Measurements from ENCODE around the gene LHFPL3. TPM values are rescaled to one million over a fixed set of nuclear protein-coding genes. Genes with fewer than 3 reads are reported as not detected.
"Not testable (repeated sequence)": the region's sequence is repeated elsewhere in the genome, so short reads cannot be mapped to it uniquely, and the experiment has no call there.

Gene LHFPL3
- total and polyA plus RNA-seq, 2 donors (not counting 1 experiment from before 2014, with no cell fraction given): not detected

- no peak overlapping the region for H3K27ac ChIP-seq (ENCODE audit: insufficient read depth, low read length)
- peak; percentile 6 to 12 for DNase-seq (ENCODE audit: low read depth in 2 of 2)
- H3K36me3 ChIP-seq (ENCODE audit: control insufficient read depth, insufficient read depth, low read length): no peaks in the 10 kb centered on the region
- H3K4me2 ChIP-seq (ENCODE audit: extremely low read depth, insufficient read depth, low read length): no peak overlapping the region
- no peak overlapping the region for H3K9ac ChIP-seq (ENCODE audit: insufficient read depth, low read length)
- no peaks in the 10 kb centered on the region for H3K79me2 ChIP-seq (ENCODE audit: control insufficient read depth, insufficient read depth, low read length)
- TF ChIP-seq, protein P1, sequence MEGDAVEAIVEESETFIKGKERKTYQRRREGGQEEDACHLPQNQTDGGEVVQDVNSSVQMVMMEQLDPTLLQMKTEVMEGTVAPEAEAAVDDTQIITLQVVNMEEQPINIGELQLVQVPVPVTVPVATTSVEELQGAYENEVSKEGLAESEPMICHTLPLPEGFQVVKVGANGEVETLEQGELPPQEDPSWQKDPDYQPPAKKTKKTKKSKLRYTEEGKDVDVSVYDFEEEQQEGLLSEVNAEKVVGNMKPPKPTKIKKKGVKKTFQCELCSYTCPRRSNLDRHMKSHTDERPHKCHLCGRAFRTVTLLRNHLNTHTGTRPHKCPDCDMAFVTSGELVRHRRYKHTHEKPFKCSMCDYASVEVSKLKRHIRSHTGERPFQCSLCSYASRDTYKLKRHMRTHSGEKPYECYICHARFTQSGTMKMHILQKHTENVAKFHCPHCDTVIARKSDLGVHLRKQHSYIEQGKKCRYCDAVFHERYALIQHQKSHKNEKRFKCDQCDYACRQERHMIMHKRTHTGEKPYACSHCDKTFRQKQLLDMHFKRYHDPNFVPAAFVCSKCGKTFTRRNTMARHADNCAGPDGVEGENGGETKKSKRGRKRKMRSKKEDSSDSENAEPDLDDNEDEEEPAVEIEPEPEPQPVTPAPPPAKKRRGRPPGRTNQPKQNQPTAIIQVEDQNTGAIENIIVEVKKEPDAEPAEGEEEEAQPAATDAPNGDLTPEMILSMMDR (conservative IDR thresholded peaks at IDR 0.05 in 1 of 2, IDR thresholded peaks at IDR 0.05 in 1 of 2; ENCODE audit: low read depth in 1 of 2, low read length in 2 of 2): no peak
- no peak for TF ChIP-seq EZH2 (IDR thresholded peaks at IDR 0.05; ENCODE audit: low read length, missing control alignments)
- H3K27me3 ChIP-seq (ENCODE audit: control insufficient read depth, insufficient read depth, low read length): no peaks in the 10 kb centered on the region
- H3K4me3 ChIP-seq (replicated peaks in 1 of 4; ENCODE audit: control extremely low read depth in 1 of 4, insufficient read depth in 1 of 4, low read depth in 3 of 4, low read length in 4 of 4): no peak overlapping the region
- no peaks in the 10 kb centered on the region for H3K4me1 ChIP-seq (ENCODE audit: control insufficient read depth, extremely low read depth, insufficient read depth, low read length)
- no peak overlapping the region for H2AFZ ChIP-seq (ENCODE audit: low read length)
- no peaks in the 10 kb centered on the region for H3K9me3 ChIP-seq (ENCODE audit: control insufficient read depth, insufficient read depth, low read depth, low read length)
- H4K20me1 ChIP-seq (ENCODE audit: control insufficient read depth, extremely low read depth, insufficient read depth, low read length): no peaks in the 10 kb centered on the region
These were observed 223.7 kb downstream of the LHFPL3 start for GRCh38 chr7:104552102-104552501.

- H3K27me3 ChIP-seq (ENCODE audit: control insufficient read depth, insufficient read depth, low read length): no peaks in the 10 kb centered on the region
- no peak overlapping the region for H3K9ac ChIP-seq (ENCODE audit: insufficient read depth, low read length)
- DNase-seq (ENCODE audit: low read depth in 2 of 2): no peak
- no peak overlapping the region for H3K4me3 ChIP-seq (replicated peaks in 1 of 4; ENCODE audit: control extremely low read depth in 1 of 4, insufficient read depth in 1 of 4, low read depth in 3 of 4, low read length in 4 of 4)
- H4K20me1 ChIP-seq (ENCODE audit: control insufficient read depth, extremely low read depth, insufficient read depth, low read length): no peaks in the 10 kb centered on the region
- no peak overlapping the region for H2AFZ ChIP-seq (ENCODE audit: low read length)
- TF ChIP-seq EZH2 (IDR thresholded peaks at IDR 0.05; ENCODE audit: low read length, missing control alignments): no peak
- no peaks in the 10 kb centered on the region for H3K9me3 ChIP-seq (ENCODE audit: control insufficient read depth, insufficient read depth, low read depth, low read length)
- no peaks in the 10 kb centered on the region for H3K4me1 ChIP-seq (ENCODE audit: control insufficient read depth, extremely low read depth, insufficient read depth, low read length)
- H3K4me2 ChIP-seq (ENCODE audit: extremely low read depth, insufficient read depth, low read length): no peak overlapping the region
- H3K79me2 ChIP-seq (ENCODE audit: control insufficient read depth, insufficient read depth, low read length): no peaks in the 10 kb centered on the region
- H3K27ac ChIP-seq (ENCODE audit: insufficient read depth, low read length): no peak overlapping the region
- no peaks in the 10 kb centered on the region for H3K36me3 ChIP-seq (ENCODE audit: control insufficient read depth, insufficient read depth, low read length)
These were observed 224.7 kb downstream of the LHFPL3 start for GRCh38 chr7:104553074-104553473.

GRCh38 chr7:104563350-104563901, 235.0 kb downstream of the LHFPL3 start:
- H4K20me1 ChIP-seq (ENCODE audit: control insufficient read depth, extremely low read depth, insufficient read depth, low read length); DNase-seq (ENCODE audit: low read depth in 2 of 2); H3K27ac ChIP-seq (ENCODE audit: insufficient read depth, low read length); H2AFZ ChIP-seq (ENCODE audit: low read length); H3K36me3 ChIP-seq (ENCODE audit: control insufficient read depth, insufficient read depth, low read length); H3K4me3 ChIP-seq (replicated peaks in 1 of 4; ENCODE audit: control extremely low read depth in 1 of 4, insufficient read depth in 1 of 4, low read depth in 3 of 4, low read length in 4 of 4); H3K79me2 ChIP-seq (ENCODE audit: control insufficient read depth, insufficient read depth, low read length); H3K9me3 ChIP-seq (ENCODE audit: control insufficient read depth, insufficient read depth, low read depth, low read length); H3K27me3 ChIP-seq (ENCODE audit: control insufficient read depth, insufficient read depth, low read length); H3K4me2 ChIP-seq (ENCODE audit: extremely low read depth, insufficient read depth, low read length); H3K4me1 ChIP-seq (ENCODE audit: control insufficient read depth, extremely low read depth, insufficient read depth, low read length); H3K9ac ChIP-seq (ENCODE audit: insufficient read depth, low read length): not testable (repeated sequence)

GRCh38 chr7:104569751-104570150, 241.3 kb downstream of the LHFPL3 start:
- Histone ChIP-seq H2AFZ (ENCODE audit: low read length) (no peak overlapping the region), H3K4me2 (ENCODE audit: extremely low read depth, insufficient read depth, low read length) (no peak overlapping the region), H3K4me3 (replicated peaks in 1 of 4; ENCODE audit: control extremely low read depth in 1 of 4, insufficient read depth in 1 of 4, low read depth in 3 of 4, low read length in 4 of 4) (no peak overlapping the region), H4K20me1 (ENCODE audit: control insufficient read depth, extremely low read depth, insufficient read depth, low read length) (no peaks in the 10 kb centered on the region), H3K4me1 (ENCODE audit: control insufficient read depth, extremely low read depth, insufficient read depth, low read length) (no peaks in the 10 kb centered on the region), H3K27ac (ENCODE audit: insufficient read depth, low read length) (no peak overlapping the region), H3K79me2 (ENCODE audit: control insufficient read depth, insufficient read depth, low read length) (no peaks in the 10 kb centered on the region), H3K9me3 (ENCODE audit: control insufficient read depth, insufficient read depth, low read depth, low read length) (no peaks in the 10 kb centered on the region), H3K9ac (ENCODE audit: insufficient read depth, low read length) (no peak overlapping the region), H3K27me3 (ENCODE audit: control insufficient read depth, insufficient read depth, low read length) (no peaks in the 10 kb centered on the region), H3K36me3 (ENCODE audit: control insufficient read depth, insufficient read depth, low read length) (no peaks in the 10 kb centered on the region)
- TF ChIP-seq, protein P1 (conservative IDR thresholded peaks at IDR 0.05 in 1 of 2, IDR thresholded peaks at IDR 0.05 in 1 of 2; ENCODE audit: low read depth in 1 of 2, low read length in 2 of 2): no peak
- DNase-seq (ENCODE audit: low read depth in 2 of 2): no peak

All from fibroblast of lung (primary cell).